Upper lobe of left lung (tissue), 4 donors: ENCODE measurements around the gene TIMM8B.

Experiments
- CTCF ChIP-seq, 6 experiments: fragments of 450-650 bp in 4 of 6; fragments of 200-600 bp in 2 of 6; sonication (generic) in 2 of 6; IDR thresholded peaks; one replicate each; pipeline ENCODE4 v1.5.1; 2016 to 2019; ENCODE audit warnings: antibody characterized with exemption in 6 of 6
- EP300 ChIP-seq, 4 donors: sonication (generic); formaldehyde crosslinking; IDR thresholded peaks; one replicate each; pipeline ENCODE4 v1.5.1; 2017; ENCODE audit warnings: antibody characterized with exemption in 4 of 4, control low read depth in 2 of 4
- POLR2A ChIP-seq, 4 donors: fragments of 450-650 bp; IDR thresholded peaks; one replicate each; pipeline ENCODE4 v1.5.1; 2016 to 2017; ENCODE audit warnings: antibody characterized with exemption in 4 of 4, mild to moderate bottlenecking in 2 of 4
- POLR2AphosphoS5 ChIP-seq, 2 donors: sonication (generic); formaldehyde crosslinking; IDR thresholded peaks; one replicate each; pipeline ENCODE4 v1.5.1; 2017; ENCODE audit warnings: antibody characterized with exemption in 2 of 2

- TF ChIP-seq CTCF (IDR thresholded peaks at IDR 0.05) (no peak), POLR2A (IDR thresholded peaks at IDR 0.05) (no peak), POLR2AphosphoS5 (IDR thresholded peaks at IDR 0.05) (no peak), EP300 (IDR thresholded peaks at IDR 0.05) (no peak)
Observed at GRCh38 chr11:112082729-112083128, 3.8 kb downstream of the TIMM8B start.
